CD8-positive, alpha-beta memory T cell (primary cell): ENCODE data around the gene MVB12B. TPM values are rescaled to one million over a fixed set of nuclear protein-coding genes. Genes with fewer than 3 reads are reported as not detected.

Experiments
- CTCF ChIA-PET: fragments of 350-600 bp; sonication (Branson Sonifier 250); formaldehyde crosslinking; loops from one replicate; lab custom pipeline; 2021; ENCODE audit warnings: antibody characterized with exemption; lab: Charles Lee
- POLR2A ChIA-PET: fragments of 350-600 bp; sonication (Branson Sonifier 250); formaldehyde crosslinking; loops from one replicate; lab custom pipeline; 2021; ENCODE audit warnings: antibody characterized with exemption; lab: Charles Lee
- DNase-seq, 5 donors: peaks; one replicate each; pipeline versions ENCODE4 v3.0.0 to v3.0.0-alpha.2; 2020 to 2022; ENCODE audit warnings: mixed read lengths in 1 of 5
- H3K27ac ChIP-seq: one replicate; pipeline ENCODE4 v1.7.0; 2013; ENCODE audit warnings: low read depth, mild to moderate bottlenecking, low read length, moderate library complexity
- H3K27me3 ChIP-seq: 2 replicates; pipeline ENCODE4 v1.7.0; 2013; ENCODE audit warnings: low read length, mild to moderate bottlenecking; ENCODE audit not compliant: insufficient read depth, poor library complexity, severe bottlenecking
- H3K36me3 ChIP-seq: 2 replicates; pipeline ENCODE4 v1.7.0; 2013; ENCODE audit warnings: mild to moderate bottlenecking, low read length, moderate library complexity; ENCODE audit not compliant: insufficient read depth
- H3K4me1 ChIP-seq: 2 replicates; pipeline ENCODE4 v1.7.0; 2013; ENCODE audit warnings: mild to moderate bottlenecking, low read length, moderate library complexity; ENCODE audit not compliant: insufficient read depth
- H3K4me3 ChIP-seq: 2 replicates; pipeline ENCODE4 v1.7.0; 2013; ENCODE audit warnings: mild to moderate bottlenecking, low read length
- H3K9me3 ChIP-seq: 2 replicates; pipeline ENCODE4 v1.7.0; 2013; ENCODE audit warnings: mild to moderate bottlenecking, low read length
- H3K27ac Mint-ChIP-seq, 8 donors: one replicate each; pipeline ENCODE4 v1.8.0; 2020 to 2021; ENCODE audit warnings: mixed read lengths in 8 of 8, mild to moderate bottlenecking in 6 of 8, inconsistent platforms in 3 of 8, moderate library complexity in 3 of 8
- H3K27me3 Mint-ChIP-seq, 2 donors: one replicate each; pipeline ENCODE4 v1.8.0; 2020 to 2021; ENCODE audit warnings: mixed read lengths in 2 of 2, mild to moderate bottlenecking in 1 of 2, moderate library complexity in 1 of 2
- H3K36me3 Mint-ChIP-seq, 3 donors: one replicate each; pipeline ENCODE4 v1.8.0; 2020 to 2021; ENCODE audit warnings: mixed read lengths in 3 of 3, inconsistent platforms in 1 of 3, mild to moderate bottlenecking in 1 of 3
- H3K4me1 Mint-ChIP-seq, 3 donors: one replicate each; pipeline ENCODE4 v1.8.0; 2020 to 2021; ENCODE audit warnings: mixed read lengths in 3 of 3, inconsistent platforms in 1 of 3, mild to moderate bottlenecking in 1 of 3
- H3K4me3 Mint-ChIP-seq, 7 donors: one replicate each; pipeline ENCODE4 v1.8.0; 2020 to 2021; ENCODE audit warnings: mixed read lengths in 7 of 7, mild to moderate bottlenecking in 6 of 7, moderate library complexity in 4 of 7, inconsistent platforms in 2 of 7
- H3K9me3 Mint-ChIP-seq, 5 donors: one replicate each; pipeline ENCODE4 v1.8.0; 2020 to 2022; ENCODE audit warnings: mixed read lengths in 5 of 5, mild to moderate bottlenecking in 3 of 5, moderate library complexity in 2 of 5, inconsistent platforms in 1 of 5
- polyA plus RNA-seq: library from polyadenylated mRNA; unstranded; fragments of 300-500 nt; fragmentation: Illumina TruSeq; gene quantifications from one replicate; pipeline ENCODE4 v1.2.3, GENCODE V29; 2021
- total RNA-seq, 2 experiments: library from RNA; stranded (reverse); gene quantifications; one replicate each; pipeline ENCODE4 v1.2.3, GENCODE V29; 2021

Gene MVB12B
- total and polyA plus RNA-seq, 3 experiments from 2014 or later, result 11.0 to 13.1 (median 12.7) TPM

DNA sequence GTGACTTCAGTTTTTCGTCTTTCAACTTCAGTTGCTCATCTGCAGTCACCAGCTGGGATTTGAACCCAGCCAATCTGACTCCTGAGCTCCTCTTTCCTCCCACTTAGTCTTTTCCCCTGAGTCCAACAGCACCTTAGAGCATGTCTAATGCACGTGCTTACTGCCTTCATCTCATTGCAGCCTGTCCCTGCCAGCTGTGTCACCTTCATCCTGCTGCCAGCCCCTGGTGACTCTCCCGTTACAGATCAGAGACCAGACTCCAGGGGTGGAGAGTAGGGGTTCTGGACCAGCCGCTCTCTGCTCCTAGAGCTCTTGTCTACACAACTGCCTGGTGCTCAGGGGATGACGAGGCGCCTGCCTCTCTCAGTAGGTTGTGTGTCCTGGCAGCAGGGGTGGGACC is 154.2 kb downstream of the MVB12B start:
- no peaks in the 10 kb centered on the region for H3K27me3 Mint-ChIP-seq
- ChIA-PET CTCF (interaction anchor here (2.5 to 2.7 kb wide), 2 partner anchors 10 to 83 kb away, joined by 10 to 11 read pairs; no protein-coding TSS in a partner anchor), POLR2A (interaction anchor here (0.6 kb wide), 1 partner anchor 12 kb away, joined by 3 read pairs; no protein-coding TSS in a partner anchor)
- H3K4me1 Mint-ChIP-seq, result peaks cover 17 to 54% (median 23%) of the 10 kb centered on the region in 3 donors
- H3K36me3 Mint-ChIP-seq, result peaks cover 4 to 63% (median 13%) of the 10 kb centered on the region in 3 donors
- Histone ChIP-seq H3K27ac (no peak overlapping the region), H3K9me3 (no peaks in the 10 kb centered on the region), H3K4me1 (peaks cover 14% of the 10 kb centered on the region), H3K36me3 (no peaks in the 10 kb centered on the region), H3K4me3 (no peak overlapping the region), H3K27me3 (no peaks in the 10 kb centered on the region)
- peak overlapping the region in 2 of 8 donors; percentile 40 to 77 for H3K27ac Mint-ChIP-seq
- DNase-seq, result no peak
- no peaks in the 10 kb centered on the region for H3K9me3 Mint-ChIP-seq
- H3K4me3 Mint-ChIP-seq, result no peak overlapping the region

DNA sequence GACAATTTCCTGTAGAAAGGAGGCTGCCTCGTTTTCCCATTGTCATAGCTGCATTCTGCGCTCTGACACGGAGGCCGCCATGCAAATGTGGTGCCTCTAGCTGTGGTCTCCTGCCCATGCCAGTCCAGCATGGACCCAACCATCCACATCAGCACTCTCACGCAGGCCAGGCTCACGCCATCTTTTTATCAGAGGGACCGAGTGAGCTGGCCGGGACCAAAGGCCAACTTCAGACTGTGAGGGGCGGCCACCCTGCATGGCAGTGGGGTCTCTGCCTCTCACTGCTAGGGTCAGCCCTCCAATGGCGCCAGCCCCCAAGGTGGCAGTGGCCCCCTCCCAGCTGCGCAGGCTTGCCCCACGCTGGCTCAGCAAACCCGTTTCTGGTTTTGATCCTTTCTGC is 155.2 kb downstream of the MVB12B start:
- H3K36me3 ChIP-seq, result no peaks in the 10 kb centered on the region
- no peaks in the 10 kb centered on the region for H3K27me3 ChIP-seq
- Mint-ChIP-seq H3K36me3 (peaks cover 4 to 68% (median 13%) of the 10 kb centered on the region in 3 donors), H3K27ac (no peak overlapping the region), H3K9me3 (no peaks in the 10 kb centered on the region), H3K4me3 (no peak overlapping the region), H3K27me3 (no peaks in the 10 kb centered on the region), H3K4me1 (peaks cover 17 to 50% (median 27%) of the 10 kb centered on the region in 3 donors)
- H3K27ac ChIP-seq, result no peak overlapping the region
- H3K4me3 ChIP-seq, result no peak overlapping the region
- CTCF ChIA-PET, result interaction anchor here (1.0 to 2.7 kb wide), 6 partner anchors 9 to 164 kb away, joined by 3 to 12 read pairs (median 7); no protein-coding TSS in a partner anchor
- DNase-seq, result no peak
- no peaks in the 10 kb centered on the region for H3K9me3 ChIP-seq
- H3K4me1 ChIP-seq, result peaks cover 14% of the 10 kb centered on the region
- POLR2A ChIA-PET, result interaction anchor here (1.0 kb wide), 1 partner anchor 11 kb away, joined by 3 read pairs; no protein-coding TSS in a partner anchor

DNA sequence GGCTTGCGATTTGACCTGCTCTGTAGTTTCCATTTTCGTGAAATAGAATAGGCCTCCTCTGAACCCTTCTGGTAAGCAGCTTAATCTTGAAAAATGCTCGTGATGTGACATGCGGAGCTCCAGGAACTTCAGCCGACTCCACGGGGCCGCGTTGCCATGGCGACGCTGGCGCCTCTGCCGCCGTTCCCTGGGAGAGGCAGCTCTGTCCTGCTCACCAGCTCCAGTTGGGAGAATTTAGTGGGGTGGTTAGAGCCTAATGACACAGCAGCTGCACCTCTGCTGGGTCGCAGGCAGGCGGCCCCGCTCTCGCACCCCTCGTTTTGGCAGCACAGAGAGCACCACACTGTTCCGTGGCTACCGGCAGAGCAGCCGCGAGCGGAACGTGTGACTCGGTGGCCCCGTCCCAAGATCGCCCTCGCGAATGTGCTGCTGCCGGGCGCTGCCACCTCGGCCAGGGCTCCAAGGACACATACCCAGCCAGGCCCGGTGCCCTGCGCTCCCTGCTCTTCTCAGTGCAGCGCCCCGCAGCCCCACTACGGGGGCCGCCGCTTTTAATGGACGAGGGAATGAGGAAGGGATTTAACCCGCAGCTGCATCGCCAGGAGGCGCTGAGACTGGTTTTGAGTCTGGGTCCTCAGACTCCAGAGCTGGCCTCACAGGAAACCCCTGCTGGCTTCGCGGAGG is 155.9 kb downstream of the MVB12B start:
- no peak for DNase-seq
- POLR2A ChIA-PET, result interaction anchor here (0.6 to 1.0 kb wide), 2 partner anchors 12 to 98 kb away, joined by 3 to 10 read pairs; no protein-coding TSS in a partner anchor
- Mint-ChIP-seq H3K9me3 (no peaks in the 10 kb centered on the region), H3K27ac (no peak overlapping the region), H3K4me1 (peaks cover 13 to 43% (median 27%) of the 10 kb centered on the region in 3 donors), H3K36me3 (peaks cover 0 to 70% (median 11%) of the 10 kb centered on the region in 3 donors), H3K27me3 (no peaks in the 10 kb centered on the region), H3K4me3 (no peak overlapping the region)
- Histone ChIP-seq H3K27me3 (no peaks in the 10 kb centered on the region), H3K27ac (no peak overlapping the region), H3K4me3 (no peak overlapping the region), H3K9me3 (no peaks in the 10 kb centered on the region), H3K36me3 (no peaks in the 10 kb centered on the region), H3K4me1 (peaks cover 14% of the 10 kb centered on the region)
- CTCF ChIA-PET, result interaction anchor here (0.6 to 2.7 kb wide), 9 partner anchors 9 to 181 kb away, joined by 3 to 12 read pairs (median 4); no protein-coding TSS in a partner anchor

DNA sequence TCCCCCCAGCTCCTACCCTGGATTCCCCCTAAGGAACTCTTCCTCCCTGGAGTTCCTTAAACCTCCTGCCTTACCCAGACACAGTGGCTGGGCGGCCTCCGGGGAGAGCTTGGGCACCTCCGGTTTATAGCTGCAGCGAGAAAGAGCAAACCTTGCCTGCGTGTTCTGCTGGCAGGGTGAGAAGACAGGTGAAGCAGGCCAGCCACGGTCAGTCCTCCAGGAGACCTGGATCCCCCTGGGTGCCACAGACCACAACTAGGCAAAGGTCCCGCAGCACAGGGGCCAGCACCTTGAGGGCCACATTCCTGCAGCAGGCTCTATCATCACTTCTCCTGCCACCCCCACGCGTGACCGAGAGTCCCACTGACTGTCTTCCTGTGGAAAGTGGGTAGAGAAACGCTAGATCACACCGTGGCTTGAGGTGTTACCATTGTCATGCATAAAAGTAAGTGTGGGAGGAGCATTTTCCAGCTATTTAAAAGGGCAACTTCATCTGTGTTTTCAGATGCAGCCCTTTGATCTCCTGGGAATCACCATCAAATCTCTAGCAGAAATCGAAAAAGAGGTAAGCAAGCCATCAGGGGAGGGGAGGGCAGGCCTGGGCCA is 156.9 kb downstream of the MVB12B start:
- no peak for DNase-seq
- no peaks in the 10 kb centered on the region for H3K27me3 Mint-ChIP-seq
- ChIA-PET POLR2A (interaction anchor here (0.7 kb wide), 1 partner anchor 13 kb away, joined by 3 read pairs; no protein-coding TSS in a partner anchor), CTCF (interaction anchor here (0.6 to 2.6 kb wide), 5 partner anchors 8 to 182 kb away, joined by 3 to 12 read pairs (median 4); no protein-coding TSS in a partner anchor)
- peaks cover 0 to 68% (median 11%) of the 10 kb centered on the region in 3 donors for H3K36me3 Mint-ChIP-seq
- Histone ChIP-seq H3K36me3 (no peaks in the 10 kb centered on the region), H3K27ac (no peak overlapping the region), H3K4me1 (peaks cover 14% of the 10 kb centered on the region), H3K9me3 (no peaks in the 10 kb centered on the region), H3K4me3 (no peak overlapping the region), H3K27me3 (no peaks in the 10 kb centered on the region)
- H3K9me3 Mint-ChIP-seq, result no peaks in the 10 kb centered on the region
- H3K4me1 Mint-ChIP-seq, result peaks cover 13 to 39% (median 27%) of the 10 kb centered on the region in 3 donors
- peak overlapping the region; percentile 29 to 90 (median 76) for H3K27ac Mint-ChIP-seq
- H3K4me3 Mint-ChIP-seq, result peak overlapping the region in 6 of 7 donors; percentile 17 to 67 (median 54)

GRCh38 chr9:126485662-126486061 is 159.0 kb downstream of the MVB12B start:
- Mint-ChIP-seq H3K4me1 (peaks cover 19 to 34% (median 30%) of the 10 kb centered on the region in 3 donors), H3K9me3 (no peaks in the 10 kb centered on the region), H3K27me3 (no peaks in the 10 kb centered on the region), H3K27ac (peak overlapping the region in 4 of 8 donors; percentile 29 to 68 (median 56)), H3K36me3 (peaks cover 0 to 50% (median 11%) of the 10 kb centered on the region in 3 donors), H3K4me3 (no peak overlapping the region)
- no peaks in the 10 kb centered on the region for H3K27me3 ChIP-seq
- no peak overlapping the region for H3K4me3 ChIP-seq
- CTCF ChIA-PET, result interaction anchor here (1.0 kb wide), 1 partner anchor 13 kb away, joined by 3 read pairs; no protein-coding TSS in a partner anchor
- peaks cover 14% of the 10 kb centered on the region for H3K4me1 ChIP-seq
- H3K36me3 ChIP-seq, result no peaks in the 10 kb centered on the region
- no peaks in the 10 kb centered on the region for H3K9me3 ChIP-seq
- no peak overlapping the region for H3K27ac ChIP-seq
- POLR2A ChIA-PET, result no interaction called here
- no peak for DNase-seq

- ChIA-PET CTCF (interaction anchor here (1.0 kb wide), 1 partner anchor 12 kb away, joined by 3 read pairs; no protein-coding TSS in a partner anchor), POLR2A (no interaction called here)
- H3K36me3 ChIP-seq, result no peaks in the 10 kb centered on the region
- H3K4me3 ChIP-seq, result no peak overlapping the region
- H3K9me3 ChIP-seq, result no peaks in the 10 kb centered on the region
- no peaks in the 10 kb centered on the region for H3K9me3 Mint-ChIP-seq
- peaks cover 0 to 44% (median 9%) of the 10 kb centered on the region in 3 donors for H3K36me3 Mint-ChIP-seq
- H3K27ac Mint-ChIP-seq, result peak overlapping the region in 1 of 8 donors; percentile 63
- peaks cover 25 to 34% (median 29%) of the 10 kb centered on the region in 3 donors for H3K4me1 Mint-ChIP-seq
- peaks cover 19% of the 10 kb centered on the region for H3K4me1 ChIP-seq
- no peaks in the 10 kb centered on the region for H3K27me3 Mint-ChIP-seq
- H3K27me3 ChIP-seq, result no peaks in the 10 kb centered on the region
- H3K27ac ChIP-seq, result no peak overlapping the region
- DNase-seq, result no peak
- H3K4me3 Mint-ChIP-seq, result no peak overlapping the region
Measured at GRCh38 chr9:126486276-126486675, 159.6 kb downstream of the MVB12B start.

- H3K27me3 Mint-ChIP-seq, result peaks cover 0 to 6% of the 10 kb centered on the region in 2 donors
- POLR2A ChIA-PET, result no interaction called here
- H3K27ac Mint-ChIP-seq, result no peak overlapping the region
- Histone ChIP-seq H3K4me1 (peaks cover 19% of the 10 kb centered on the region), H3K4me3 (no peak overlapping the region), H3K27me3 (no peaks in the 10 kb centered on the region), H3K27ac (no peak overlapping the region), H3K9me3 (no peaks in the 10 kb centered on the region), H3K36me3 (no peaks in the 10 kb centered on the region)
- H3K9me3 Mint-ChIP-seq, result no peaks in the 10 kb centered on the region
- peaks cover 26 to 36% (median 26%) of the 10 kb centered on the region in 3 donors for H3K4me1 Mint-ChIP-seq
- H3K36me3 Mint-ChIP-seq, result peaks cover 0 to 37% (median 5%) of the 10 kb centered on the region in 3 donors
- no peak for DNase-seq
- no peak overlapping the region for H3K4me3 Mint-ChIP-seq
- CTCF ChIA-PET, result no interaction called here
Measured at GRCh38 chr9:126487856-126488255, 161.2 kb downstream of the MVB12B start.
